Ovary (tissue), 9 donors: ENCODE data around the gene CDKAL1. TPM values are rescaled to one million over a fixed set of nuclear protein-coding genes. Genes with fewer than 3 reads are reported as not detected.

Source experiments
- DNase-seq, 5 donors: peaks; one replicate each; pipeline ENCODE4 v3.0.0-alpha.2; 2019 to 2020
- H3K27ac ChIP-seq, 2 donors: fragments of 200-600 bp; one replicate each; pipeline versions ENCODE4 v1.5.1 to v1.8.0; 2019 to 2022
- H3K27me3 ChIP-seq: fragments of 200-600 bp; one replicate; pipeline ENCODE4 v1.8.0; 2022
- H3K36me3 ChIP-seq: fragments of 200-600 bp; sonication (generic); one replicate; pipeline ENCODE4 v1.5.1; 2019
- H3K4me1 ChIP-seq: one replicate; pipeline ENCODE4 v1.8.1; 2013; ENCODE audit warnings: mild to moderate bottlenecking, moderate library complexity; ENCODE audit not compliant: insufficient read depth
- H3K4me3 ChIP-seq: fragments of 200-600 bp; sonication (generic); one replicate; pipeline ENCODE4 v1.5.1; 2017
- H3K9me3 ChIP-seq, 2 donors: fragments of 200-600 bp in 1 of 2; sonication (generic) in 1 of 2; one replicate each; pipeline versions ENCODE4 v1.5.1 to v1.8.1; 2013 to 2019; ENCODE audit warnings: mild to moderate bottlenecking in 1 of 2, moderate library complexity in 1 of 2
- CTCF ChIP-seq, 3 donors: fragments of 450-650 bp in 2 of 3; fragments of 200-600 bp in 1 of 3; IDR thresholded peaks; one replicate each; pipeline versions ENCODE4 v1.5.1 to v1.8.0; 2016 to 2022; ENCODE audit warnings: antibody characterized with exemption in 3 of 3, mild to moderate bottlenecking in 1 of 3
- EP300 ChIP-seq: sonication (generic); formaldehyde crosslinking; IDR thresholded peaks from one replicate; pipeline ENCODE4 v1.6.1; 2017; ENCODE audit warnings: antibody characterized with exemption
- POLR2A ChIP-seq: fragments of 450-650 bp; IDR thresholded peaks from one replicate; pipeline ENCODE4 v1.6.1; 2017; ENCODE audit warnings: antibody characterized with exemption, mild to moderate bottlenecking, moderate library complexity
- WGBS, 3 donors: extraction: QIAGEN DNeasy Blood & Tissue Kit in 1 of 3; methylation state at CpG; one replicate each; pipeline versions ENCODE4 v1.1.5 to v1.1.7; 2013 to 2017; 5-methylcytosine and 5-hydroxymethylcytosine counted together
- intact Hi-C, 4 donors: fragments of 100-400 bp; cut with DNase I; formaldehyde crosslinking; loops; one replicate each; pipeline versions ENCODE4 v1.11.0 to v1.15.1; 2022 to 2023
- polyA plus RNA-seq, 2 donors: library from polyadenylated mRNA; stranded (reverse); fragments of 200-250 nt in 1 of 2; fragments of 350-450 nt in 1 of 2; fragmentation: Illumina TruSeq in 1 of 2; extraction: RNeasy Lipid Tissue Mini Kit (QIAGEN cat#74804) in 1 of 2; gene quantifications; one replicate each; pipeline ENCODE4 v1.2.3, GENCODE V29; 2013 to 2014
- total RNA-seq, 7 donors: library from RNA; depleted of rRNA in 2 of 7; stranded (reverse); fragments of >200 nt in 2 of 7; fragmentation: NEBNext Ultra II Directional in 3 of 7; extraction: Animal tissue kit (Norgen Biotek cat#: 25700) in 3 of 7; gene quantifications; one replicate each; pipeline versions ENCODE4 v1.1.0 to v1.2.4, GENCODE V29; 2016 to 2023
- donor health status: DM: no; HTN: no; CAD: no; lungs with moderate emphysema.
- donor health status: DM: no; HTN: no; CAD: no.
- donor health status: Bipolar disorder and iron deficiency.
- donor health status: DM: yes; HTN: yes; CAD: no.
- donor health status: DM: no; HTN: no; CAD: no.
- donor health status: DM: yes; HTN: yes; CAD: no.

The CDKAL1 gene
- total and polyA plus RNA-seq, 9 donors: 6.8 to 21.3 (median 18.9) TPM

- WGBS, 3 donors: 53 to 63% (median 54%) methylated on average over 2 of the region's 2 CpGs
- Histone ChIP-seq H3K27ac (no peak overlapping the region), H3K36me3 (no peaks in the 10 kb centered on the region), H3K27me3 (no peaks in the 10 kb centered on the region), H3K4me1 (peaks cover 8% of the 10 kb centered on the region), H3K4me3 (no peak overlapping the region), H3K9me3 (no peaks in the 10 kb centered on the region)
- TF ChIP-seq POLR2A: no peak
- TF ChIP-seq CTCF (IDR thresholded peaks at IDR 0.05): no peak
- no peak for TF ChIP-seq EP300
- intact Hi-C loops: no loop called here
- DNase-seq: no peak
These were observed 630.6 kb downstream of the CDKAL1 start for GRCh38 chr6:21164768-21165326.

- no peak for DNase-seq
- WGBS, 3 donors: 83 to 96% (median 89%) methylated on average over 2 of the region's 2 CpGs
- Histone ChIP-seq H3K4me3 (no peak overlapping the region), H3K27ac (no peak overlapping the region), H3K27me3 (no peaks in the 10 kb centered on the region), H3K9me3 (no peaks in the 10 kb centered on the region), H3K4me1 (peaks cover 8% of the 10 kb centered on the region), H3K36me3 (no peaks in the 10 kb centered on the region)
- intact Hi-C loops: no loop called here
- TF ChIP-seq POLR2A (no peak), CTCF (IDR thresholded peaks at IDR 0.05) (no peak)
These were observed 632.5 kb downstream of the CDKAL1 start for GRCh38 chr6:21166754-21167153.

GRCh38 chr6:21167790-21168189 lies 633.5 kb downstream of the CDKAL1 start:
- TF ChIP-seq POLR2A: no peak
- no peak for TF ChIP-seq EP300
- no peak for TF ChIP-seq CTCF (IDR thresholded peaks at IDR 0.05)
- no peak overlapping the region for H3K4me3 ChIP-seq
- no peak overlapping the region for H3K27ac ChIP-seq
- H3K27me3 ChIP-seq: no peaks in the 10 kb centered on the region
- intact Hi-C loops: no loop called here
- peaks cover 8% of the 10 kb centered on the region for H3K4me1 ChIP-seq
- WGBS, 3 donors: 31 to 35% (median 31%) methylated on average over 6 of the region's 6 CpGs
- no peak for DNase-seq
- H3K36me3 ChIP-seq: no peaks in the 10 kb centered on the region
- no peaks in the 10 kb centered on the region for H3K9me3 ChIP-seq

- WGBS, 3 donors: 93 to 94% (median 93%) methylated on average over 4 of the region's 4 CpGs
These were observed 637.5 kb downstream of the CDKAL1 start for GRCh38 chr6:21171801-21172200.

More at GRCh38 chr6:21171801-21172200, 637.5 kb downstream of the CDKAL1 start:
- Histone ChIP-seq H3K36me3 (no peaks in the 10 kb centered on the region), H3K9me3 (no peaks in the 10 kb centered on the region), H3K4me3 (no peak overlapping the region), H3K27me3 (no peaks in the 10 kb centered on the region), H3K4me1 (peaks cover 8% of the 10 kb centered on the region), H3K27ac (no peak overlapping the region)
- DNase-seq: no peak
- intact Hi-C loops: no loop called here
- TF ChIP-seq POLR2A: no peak
- no peak for TF ChIP-seq CTCF (IDR thresholded peaks at IDR 0.05)
- no peak for TF ChIP-seq EP300
